Skeletal muscle satellite cell (primary cell): ENCODE results near the gene TMEM86A.
"Not testable (repeated sequence)": the region's sequence is repeated elsewhere in the genome, so short reads cannot be mapped to it uniquely, and the experiment has no call there.

ENCODE experiments used
- H3K27me3 ChIP-seq: 2 replicates; pipeline ENCODE4 v1.7.0; 2013; ENCODE audit warnings: low read length; ENCODE audit not compliant: control insufficient read depth, insufficient read depth
- H3K36me3 ChIP-seq: 2 replicates; pipeline ENCODE4 v1.7.0; 2013; ENCODE audit warnings: mild to moderate bottlenecking, control low read depth, low read length; ENCODE audit not compliant: insufficient read depth
- H3K4me1 ChIP-seq: 2 replicates; pipeline ENCODE4 v1.7.0; 2013; ENCODE audit warnings: low read length; ENCODE audit not compliant: control insufficient read depth, insufficient read depth
- H3K4me2 ChIP-seq: 2 replicates; pipeline ENCODE4 v1.7.0; 2013; ENCODE audit warnings: mild to moderate bottlenecking, low read length
- H3K4me3 ChIP-seq: 2 replicates; pipeline ENCODE4 v1.7.0; 2013; ENCODE audit warnings: low read length
- H3K9ac ChIP-seq: 2 replicates; pipeline ENCODE4 v1.7.0; 2013; ENCODE audit warnings: mild to moderate bottlenecking, low read depth, low read length, moderate library complexity
- H3K9me3 ChIP-seq: replicated peaks from 2 replicates; pipeline ENCODE4 v1.7.0; 2013; ENCODE audit warnings: mild to moderate bottlenecking, control low read depth, low read length

The TMEM86A gene

GRCh38 chr11:18677560-18677959 is 21.0 kb upstream of the TMEM86A start:
- no peaks in the 10 kb centered on the region for H3K9me3 ChIP-seq
- no peaks in the 10 kb centered on the region for H3K27me3 ChIP-seq
- no peak overlapping the region for H3K9ac ChIP-seq
- no peaks in the 10 kb centered on the region for H3K4me1 ChIP-seq
- H3K36me3 ChIP-seq, result no peaks in the 10 kb centered on the region
- H3K4me3 ChIP-seq, result no peak overlapping the region
- no peak overlapping the region for H3K4me2 ChIP-seq

DNA sequence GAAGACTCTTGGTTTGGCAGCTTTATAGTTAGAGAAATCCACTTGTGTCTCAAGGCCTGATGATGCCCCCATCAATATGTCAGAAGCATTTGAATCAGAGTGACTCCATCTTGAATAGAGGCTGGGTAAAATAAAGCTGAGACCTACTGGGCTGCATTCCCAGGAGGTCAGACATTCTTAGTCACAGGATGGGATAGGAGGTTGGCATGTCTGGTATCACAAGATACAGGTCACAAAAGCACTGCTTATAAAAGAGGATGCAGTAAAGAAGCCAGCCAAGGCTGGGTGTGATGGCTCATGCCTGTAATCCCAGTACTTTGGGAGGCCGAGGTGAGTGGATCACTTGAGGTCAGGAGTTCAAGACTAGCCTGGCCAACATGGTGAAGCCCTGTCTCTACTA is 16.6 kb upstream of the TMEM86A start:
- not testable (repeated sequence) for H3K9ac ChIP-seq, H3K4me3 ChIP-seq, H3K4me2 ChIP-seq, H3K9me3 ChIP-seq, H3K4me1 ChIP-seq, H3K36me3 ChIP-seq
- peaks cover 30% of the 10 kb centered on the region for H3K27me3 ChIP-seq

DNA sequence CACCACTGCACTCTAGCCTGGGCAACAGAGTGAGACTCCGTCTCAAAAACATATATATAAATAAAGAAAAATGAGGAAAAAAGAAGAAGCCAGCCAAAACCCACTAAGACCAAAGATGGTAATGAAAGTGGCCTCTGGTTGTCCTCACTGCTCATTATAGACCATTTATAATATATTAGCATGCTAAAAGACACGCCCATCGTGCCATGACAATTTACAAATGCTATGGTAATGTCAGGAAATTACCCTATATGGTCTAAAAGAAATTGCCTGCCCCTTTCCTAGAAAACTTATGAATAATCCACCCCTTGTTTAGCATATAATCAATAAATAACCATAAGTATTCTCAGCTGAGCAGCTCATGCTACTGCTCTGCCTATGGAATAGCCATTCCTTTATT is 16.1 kb upstream of the TMEM86A start:
- H3K9me3 ChIP-seq, result no peaks in the 10 kb centered on the region
- H3K27me3 ChIP-seq, result peaks cover 30% of the 10 kb centered on the region
- H3K36me3 ChIP-seq, result no peaks in the 10 kb centered on the region
- no peak overlapping the region for H3K9ac ChIP-seq
- no peak overlapping the region for H3K4me3 ChIP-seq
- H3K4me2 ChIP-seq, result no peak overlapping the region
- H3K4me1 ChIP-seq, result no peaks in the 10 kb centered on the region

DNA sequence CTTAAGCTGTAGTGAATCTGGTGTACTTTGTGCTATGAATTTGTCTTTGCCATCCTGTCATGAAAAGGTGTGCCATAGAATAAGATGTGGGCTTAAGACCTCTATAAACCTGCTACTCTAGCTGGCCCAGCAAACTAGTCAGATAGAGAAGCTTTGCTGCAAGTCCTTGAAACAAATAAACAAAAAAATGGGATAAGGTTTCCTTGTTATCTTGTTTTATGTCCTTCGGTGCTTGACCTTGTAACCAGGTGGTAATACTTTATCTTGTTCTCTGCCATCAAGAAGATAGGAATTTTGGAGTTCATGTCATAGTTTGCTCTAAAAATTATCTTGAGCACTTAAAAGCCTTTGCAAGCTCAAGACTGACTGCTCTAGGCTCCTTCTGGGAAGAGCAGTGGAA is 14.3 kb upstream of the TMEM86A start:
- H3K9ac ChIP-seq, result no peak overlapping the region
- H3K27me3 ChIP-seq, result peaks cover 30% of the 10 kb centered on the region
- no peaks in the 10 kb centered on the region for H3K9me3 ChIP-seq
- no peaks in the 10 kb centered on the region for H3K36me3 ChIP-seq
- no peaks in the 10 kb centered on the region for H3K4me1 ChIP-seq
- no peak overlapping the region for H3K4me2 ChIP-seq
- no peak overlapping the region for H3K4me3 ChIP-seq

GRCh38 chr11:18691467-18692140 is 7.0 kb upstream of the TMEM86A start:
- peaks cover 18% of the 10 kb centered on the region for H3K27me3 ChIP-seq
- H3K4me3 ChIP-seq, H3K4me2 ChIP-seq, H3K9ac ChIP-seq, H3K9me3 ChIP-seq, H3K36me3 ChIP-seq, H3K4me1 ChIP-seq: not testable (repeated sequence)

- peaks cover under 1% of the 10 kb centered on the region for H3K4me1 ChIP-seq
- peaks cover 18% of the 10 kb centered on the region for H3K27me3 ChIP-seq
Measured at GRCh38 chr11:18692941-18693760, 5.4 kb upstream of the TMEM86A start.

GRCh38 chr11:18696638-18697225 is 1.8 kb upstream of the TMEM86A start:
- Histone ChIP-seq H3K27me3 (peaks cover 25% of the 10 kb centered on the region), H3K4me3 (no peak overlapping the region)

More at GRCh38 chr11:18692941-18693760, 5.4 kb upstream of the TMEM86A start:
- H3K9ac ChIP-seq, result no peak overlapping the region
- H3K4me2 ChIP-seq, result no peak overlapping the region
- no peaks in the 10 kb centered on the region for H3K9me3 ChIP-seq
- H3K36me3 ChIP-seq, result no peaks in the 10 kb centered on the region
- no peak overlapping the region for H3K4me3 ChIP-seq

DNA sequence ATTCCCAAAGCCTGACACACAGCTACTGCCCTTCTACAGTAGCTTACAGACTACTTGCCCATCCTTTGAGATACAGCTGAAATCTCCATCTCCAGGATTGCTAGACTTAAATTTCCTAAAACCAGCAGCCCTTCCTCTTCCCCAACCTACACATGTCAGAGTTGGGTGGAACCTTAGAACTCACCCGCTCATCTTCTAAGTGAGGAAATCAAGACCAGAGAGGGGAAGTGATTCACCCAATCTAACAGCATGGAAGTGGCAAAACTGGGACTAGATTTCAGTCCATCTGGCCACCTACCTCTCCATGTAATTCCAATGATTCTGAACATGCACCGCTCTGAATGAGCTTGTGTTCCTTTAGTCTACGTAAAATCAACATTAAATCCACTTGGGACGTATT is 1.0 kb upstream of the TMEM86A start:
- no peak overlapping the region for H3K4me3 ChIP-seq

More at GRCh38 chr11:18696638-18697225, 1.8 kb upstream of the TMEM86A start:
- Histone ChIP-seq H3K4me1 (peaks cover 10% of the 10 kb centered on the region), H3K9me3 (no peaks in the 10 kb centered on the region), H3K9ac (no peak overlapping the region), H3K4me2 (no peak overlapping the region), H3K36me3 (no peaks in the 10 kb centered on the region)

DNA sequence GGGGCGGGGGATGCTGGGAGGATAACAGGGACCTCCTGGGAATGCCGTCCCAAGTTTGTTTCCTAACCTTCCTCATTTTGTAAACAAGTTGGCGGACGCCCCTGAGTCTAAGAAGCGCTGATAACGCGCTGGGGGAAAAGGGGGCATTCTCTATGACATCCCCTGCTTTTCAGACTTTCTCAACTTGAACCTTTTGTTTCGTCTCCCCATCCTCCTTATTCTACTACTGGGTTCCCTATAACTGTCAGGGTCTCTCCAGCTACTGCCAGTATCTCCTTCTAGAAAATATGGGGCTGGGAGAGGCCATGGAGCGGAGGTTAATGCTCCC is 654 bp downstream of the TMEM86A start:
- H3K36me3 ChIP-seq, result no peaks in the 10 kb centered on the region
- peak overlapping the region; percentile 92 for H3K4me2 ChIP-seq
- H3K27me3 ChIP-seq, result peaks cover 37% of the 10 kb centered on the region
- H3K9ac ChIP-seq, result peak overlapping the region; percentile 39
- H3K9me3 ChIP-seq, result no peaks in the 10 kb centered on the region
- H3K4me3 ChIP-seq, result peak overlapping the region; percentile 73
- H3K4me1 ChIP-seq, result peaks cover 10% of the 10 kb centered on the region

More for the DNA sequence above, 1.0 kb upstream of the TMEM86A start:
- no peak overlapping the region for H3K4me2 ChIP-seq
- H3K27me3 ChIP-seq, result peaks cover 29% of the 10 kb centered on the region
- peaks cover 10% of the 10 kb centered on the region for H3K4me1 ChIP-seq
- H3K9me3 ChIP-seq, result no peaks in the 10 kb centered on the region
- H3K36me3 ChIP-seq, result no peaks in the 10 kb centered on the region
- no peak overlapping the region for H3K9ac ChIP-seq

GRCh38 chr11:18699848-18700261 is 1.3 kb downstream of the TMEM86A start:
- no peak overlapping the region for H3K4me3 ChIP-seq
- no peaks in the 10 kb centered on the region for H3K36me3 ChIP-seq
- no peak overlapping the region for H3K4me2 ChIP-seq
- no peaks in the 10 kb centered on the region for H3K9me3 ChIP-seq
- peaks cover 43% of the 10 kb centered on the region for H3K27me3 ChIP-seq
- H3K4me1 ChIP-seq, result peaks cover 10% of the 10 kb centered on the region
- no peak overlapping the region for H3K9ac ChIP-seq

GRCh38 chr11:18700375-18700774 is 1.8 kb downstream of the TMEM86A start:
- no peak overlapping the region for H3K9ac ChIP-seq
- no peak overlapping the region for H3K4me3 ChIP-seq
- H3K27me3 ChIP-seq, result peaks cover 47% of the 10 kb centered on the region

More at GRCh38 chr11:18700375-18700774, 1.8 kb downstream of the TMEM86A start:
- H3K4me2 ChIP-seq, result no peak overlapping the region
- H3K4me1 ChIP-seq, result peaks cover 10% of the 10 kb centered on the region
- H3K36me3 ChIP-seq, result no peaks in the 10 kb centered on the region
- H3K9me3 ChIP-seq, result no peaks in the 10 kb centered on the region
